CD4-positive, alpha-beta T cell treated with Interleukin-17A for 1 hour (primary cell): ENCODE data around the gene CHD9.
A peak's percentile ranks its signal among the peaks of the same experiment; 100 is the strongest.
"Not testable (repeated sequence)": the region's sequence is repeated elsewhere in the genome, so short reads cannot be mapped to it uniquely, and the experiment has no call there.

ENCODE experiments used
- DNase-seq: peaks from one replicate; pipeline ENCODE4 v3.0.0-alpha.2; 2020

CHD9 gene, protein sequence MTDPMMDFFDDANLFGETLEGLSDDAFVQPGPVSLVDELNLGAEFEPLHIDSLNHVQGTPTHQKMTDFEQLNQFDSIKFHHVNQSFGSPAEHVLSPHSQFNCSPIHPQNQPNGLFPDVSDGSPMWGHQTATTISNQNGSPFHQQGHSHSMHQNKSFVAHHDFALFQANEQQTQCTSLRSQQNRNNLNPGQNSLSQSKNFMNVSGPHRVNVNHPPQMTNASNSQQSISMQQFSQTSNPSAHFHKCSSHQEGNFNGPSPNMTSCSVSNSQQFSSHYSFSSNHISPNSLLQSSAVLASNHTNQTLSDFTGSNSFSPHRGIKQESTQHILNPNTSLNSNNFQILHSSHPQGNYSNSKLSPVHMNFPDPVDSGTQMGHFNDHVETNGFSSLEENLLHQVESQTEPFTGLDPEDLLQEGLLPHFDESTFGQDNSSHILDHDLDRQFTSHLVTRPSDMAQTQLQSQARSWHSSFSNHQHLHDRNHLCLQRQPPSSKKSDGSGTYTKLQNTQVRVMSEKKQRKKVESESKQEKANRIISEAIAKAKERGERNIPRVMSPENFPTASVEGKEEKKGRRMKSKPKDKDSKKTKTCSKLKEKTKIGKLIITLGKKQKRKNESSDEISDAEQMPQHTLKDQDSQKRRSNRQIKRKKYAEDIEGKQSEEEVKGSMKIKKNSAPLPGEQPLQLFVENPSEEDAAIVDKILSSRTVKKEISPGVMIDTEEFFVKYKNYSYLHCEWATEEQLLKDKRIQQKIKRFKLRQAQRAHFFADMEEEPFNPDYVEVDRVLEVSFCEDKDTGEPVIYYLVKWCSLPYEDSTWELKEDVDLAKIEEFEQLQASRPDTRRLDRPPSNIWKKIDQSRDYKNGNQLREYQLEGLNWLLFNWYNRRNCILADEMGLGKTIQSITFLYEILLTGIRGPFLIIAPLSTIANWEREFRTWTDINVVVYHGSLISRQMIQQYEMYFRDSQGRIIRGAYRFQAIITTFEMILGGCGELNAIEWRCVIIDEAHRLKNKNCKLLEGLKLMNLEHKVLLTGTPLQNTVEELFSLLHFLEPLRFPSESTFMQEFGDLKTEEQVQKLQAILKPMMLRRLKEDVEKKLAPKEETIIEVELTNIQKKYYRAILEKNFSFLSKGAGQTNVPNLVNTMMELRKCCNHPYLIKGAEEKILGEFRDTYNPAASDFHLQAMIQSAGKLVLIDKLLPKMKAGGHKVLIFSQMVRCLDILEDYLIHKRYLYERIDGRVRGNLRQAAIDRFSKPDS (N-terminal part only)

GRCh38 chr16:53054670-53055485 lies at the start of gene CHD9:
Gene CHD9, plus strand, starts transcription at chr16:53054991. Its CDS starts 101,099 bp downstream, at chr16:53156090.
- peak; percentile 73 for DNase-seq

DNA sequence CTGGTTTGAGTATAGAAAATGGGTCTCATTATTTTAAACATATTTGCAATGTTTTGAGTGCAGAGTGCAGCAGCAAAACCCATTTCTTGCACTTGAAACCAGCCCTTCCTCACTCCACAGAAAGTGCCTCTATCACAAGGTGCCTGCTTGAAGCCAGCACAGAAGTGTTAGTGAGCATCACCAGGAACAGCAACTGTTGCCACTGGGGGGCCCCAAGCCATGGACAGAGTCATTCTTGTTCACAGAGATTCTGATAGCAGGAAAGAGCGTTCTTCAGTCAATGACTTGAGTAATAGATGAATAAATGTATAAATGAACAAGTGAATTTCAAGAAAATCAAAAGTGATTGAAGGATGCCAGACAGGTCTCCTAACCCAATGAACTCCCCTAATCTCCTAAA lies 47.7 kb upstream of the CHD9 start:
- no peak for DNase-seq

DNA sequence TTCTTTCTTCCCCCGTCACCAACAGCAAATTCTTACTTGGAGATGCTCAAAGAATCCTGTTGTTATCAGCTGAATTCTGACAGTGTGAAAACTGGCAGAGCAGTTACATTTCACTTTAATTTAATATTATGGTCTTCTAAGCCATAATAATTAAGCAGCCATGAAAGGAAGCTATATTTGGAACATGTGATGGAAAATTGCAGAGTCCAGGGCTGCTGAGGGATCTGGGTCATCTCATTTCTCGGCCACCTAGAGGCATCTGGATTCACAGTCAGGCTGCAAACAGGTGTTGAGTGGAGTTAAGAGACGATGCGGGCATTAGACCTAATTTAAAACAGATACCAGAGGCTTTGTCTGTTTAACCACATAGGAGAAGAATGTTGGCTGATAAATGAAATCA lies 40.5 kb upstream of the CHD9 start:
- no peak for DNase-seq

GRCh38 chr16:53018834-53019416 lies 35.9 kb upstream of the CHD9 start:
- DNase-seq = no peak

DNA sequence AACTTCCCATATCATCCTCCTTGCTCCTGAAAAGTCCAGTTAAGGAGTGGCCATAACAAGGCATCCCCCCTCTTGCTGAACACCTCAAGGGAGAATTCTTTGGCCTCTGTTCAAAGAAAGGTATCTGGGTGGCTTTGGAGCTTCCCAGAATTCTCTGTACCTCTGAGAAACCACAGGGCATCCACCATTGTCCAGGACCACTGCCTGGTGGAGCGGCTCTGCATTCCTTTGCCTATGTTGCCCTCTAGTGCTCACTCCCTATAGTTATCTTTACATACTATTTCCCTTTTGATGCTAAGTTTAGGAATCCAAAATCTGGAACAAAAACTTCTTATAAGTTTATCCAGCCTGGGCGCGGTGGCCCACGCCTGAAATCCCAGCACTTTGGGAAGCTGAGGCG lies 32.4 kb upstream of the CHD9 start:
- DNase-seq = no peak

GRCh38 chr16:53024045-53024444 lies 30.7 kb upstream of the CHD9 start:
- DNase-seq = no peak

GRCh38 chr16:53029971-53030370 lies 24.8 kb upstream of the CHD9 start:
- no peak for DNase-seq

- no peak for DNase-seq
Measured at GRCh38 chr16:53031323-53031942, 23.4 kb upstream of the CHD9 start.

DNA sequence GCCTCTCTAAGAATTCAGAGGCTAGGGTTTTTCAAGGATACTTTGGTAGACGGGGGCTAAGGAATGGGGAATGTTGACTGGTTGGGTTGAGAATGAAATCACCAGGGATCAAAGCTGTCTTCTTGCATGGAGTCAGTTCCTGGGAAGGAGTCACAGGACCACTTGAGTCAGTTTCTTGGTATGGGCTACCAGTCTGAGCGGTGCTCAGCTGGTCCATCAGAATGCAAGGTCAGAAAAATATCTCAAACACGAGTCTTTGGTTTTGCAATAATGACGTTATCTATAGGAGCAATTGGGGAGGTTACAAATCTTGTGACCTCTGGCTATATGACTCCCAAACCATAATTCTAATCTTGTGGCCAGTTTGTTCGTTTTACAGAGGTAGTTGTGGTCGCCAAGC lies 20.5 kb upstream of the CHD9 start:
- no peak for DNase-seq

DNA sequence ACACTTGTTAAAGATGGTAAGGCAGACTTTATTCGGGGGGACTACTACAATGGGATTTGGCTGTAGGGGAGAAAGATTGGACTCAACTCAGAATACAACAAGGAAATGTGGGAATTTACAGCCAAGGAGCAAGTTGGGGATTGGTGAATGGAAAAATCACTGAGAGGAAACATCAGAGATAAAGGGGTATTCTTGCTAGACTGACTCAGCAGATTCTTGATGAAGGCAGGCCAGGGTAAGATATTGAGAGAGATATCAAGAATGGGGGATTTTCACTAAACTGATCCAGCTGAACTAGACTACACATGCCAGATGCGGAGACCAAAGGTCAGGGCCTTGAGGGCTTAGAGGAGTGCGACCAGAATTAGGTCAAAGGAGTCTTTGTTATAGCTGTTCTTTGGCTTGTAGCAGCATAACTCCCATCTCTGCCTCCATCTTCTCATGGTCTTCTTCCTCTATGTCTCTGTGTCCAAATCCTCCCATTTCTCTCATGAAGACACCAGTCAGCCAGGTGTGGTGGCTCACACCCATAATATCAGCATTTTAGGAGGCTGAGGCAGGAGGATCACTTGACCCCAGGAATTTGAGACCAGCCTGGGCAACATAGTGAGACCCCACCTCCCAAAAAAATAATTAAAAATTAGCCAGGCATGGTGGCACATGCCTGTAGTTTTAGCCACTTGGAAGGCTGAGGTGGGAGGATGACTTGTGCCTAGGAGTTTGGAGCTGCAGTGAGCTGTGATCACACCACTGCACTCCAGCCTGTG lies 19.4 kb upstream of the CHD9 start:
- no peak for DNase-seq

DNA sequence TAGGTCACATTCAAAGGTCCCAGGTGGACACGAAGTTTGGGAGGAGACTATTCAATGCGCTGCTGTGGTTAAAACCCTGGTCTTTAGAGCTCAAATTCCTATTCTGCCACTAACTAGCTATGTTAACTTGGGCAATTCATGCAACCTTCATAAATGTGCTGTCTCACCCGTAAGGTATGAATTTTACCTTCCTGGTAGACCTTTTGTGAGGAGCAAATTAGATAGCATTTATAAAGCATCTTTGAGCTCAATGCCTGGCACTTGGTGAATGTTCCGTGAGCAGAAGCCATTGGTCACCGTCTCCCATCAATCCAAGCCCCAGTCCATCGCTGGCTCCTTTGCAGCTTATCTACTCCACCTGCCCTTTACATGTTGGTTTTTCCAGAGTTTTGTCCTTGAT lies 18.7 kb upstream of the CHD9 start:
- no peak for DNase-seq

- not testable (repeated sequence) for DNase-seq
Measured at GRCh38 chr16:53036711-53037110, 18.1 kb upstream of the CHD9 start.

GRCh38 chr16:53040788-53041187 lies 14.0 kb upstream of the CHD9 start:
- DNase-seq = no peak

GRCh38 chr16:53041320-53042051 lies 13.3 kb upstream of the CHD9 start:
- DNase-seq = no peak

GRCh38 chr16:53042235-53042701 lies 12.5 kb upstream of the CHD9 start:
- no peak for DNase-seq

DNA sequence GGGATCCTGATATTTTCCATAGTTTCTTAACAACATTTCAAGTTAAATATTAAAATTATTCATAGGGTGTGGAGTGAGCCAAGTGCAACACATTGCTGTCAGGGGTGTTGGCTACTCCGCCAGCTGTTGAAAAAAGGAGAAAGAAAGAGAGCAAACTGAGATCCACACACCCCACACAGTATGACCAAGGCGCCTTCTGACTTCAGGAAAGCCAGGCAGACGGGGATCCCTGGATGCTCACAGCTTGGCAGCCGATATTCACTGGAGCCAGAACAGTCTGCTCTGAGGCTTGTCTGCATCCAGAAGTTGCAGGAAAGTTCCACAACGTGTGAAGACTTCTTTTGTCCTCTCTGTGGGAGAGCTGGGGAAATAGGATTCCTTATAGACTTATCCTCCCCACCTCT lies 11.4 kb upstream of the CHD9 start:
- DNase-seq = no peak

DNA sequence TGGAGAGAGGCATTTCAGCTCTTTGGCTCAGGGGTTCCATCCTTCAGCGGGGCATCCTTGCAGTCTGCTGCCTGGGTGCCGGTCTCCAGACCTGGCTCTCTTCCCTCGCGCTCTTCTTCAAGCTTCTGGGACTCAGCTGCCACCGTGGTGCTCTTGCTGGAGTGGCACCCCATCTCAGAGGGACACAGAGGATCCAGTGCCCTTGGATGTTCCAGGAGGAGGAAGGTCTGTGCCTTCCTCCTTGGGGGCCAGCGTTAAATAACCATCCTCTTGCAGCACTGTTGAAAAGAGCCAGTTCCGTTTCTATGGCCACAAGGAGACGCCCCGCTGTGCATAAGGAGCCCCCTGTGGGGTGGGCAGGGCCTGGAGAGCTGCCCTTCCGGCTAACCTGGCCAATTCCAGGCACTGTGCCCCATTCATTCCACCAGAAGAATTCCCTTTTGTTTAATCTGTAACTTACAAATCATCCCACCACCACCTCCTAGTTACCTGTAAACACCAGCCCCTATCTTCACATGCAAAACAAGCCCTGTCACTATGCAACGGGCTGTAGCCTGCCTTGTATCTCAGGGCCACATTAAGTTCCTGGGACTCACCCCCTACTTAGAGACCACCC lies 10.7 kb upstream of the CHD9 start:
- no peak for DNase-seq

DNA sequence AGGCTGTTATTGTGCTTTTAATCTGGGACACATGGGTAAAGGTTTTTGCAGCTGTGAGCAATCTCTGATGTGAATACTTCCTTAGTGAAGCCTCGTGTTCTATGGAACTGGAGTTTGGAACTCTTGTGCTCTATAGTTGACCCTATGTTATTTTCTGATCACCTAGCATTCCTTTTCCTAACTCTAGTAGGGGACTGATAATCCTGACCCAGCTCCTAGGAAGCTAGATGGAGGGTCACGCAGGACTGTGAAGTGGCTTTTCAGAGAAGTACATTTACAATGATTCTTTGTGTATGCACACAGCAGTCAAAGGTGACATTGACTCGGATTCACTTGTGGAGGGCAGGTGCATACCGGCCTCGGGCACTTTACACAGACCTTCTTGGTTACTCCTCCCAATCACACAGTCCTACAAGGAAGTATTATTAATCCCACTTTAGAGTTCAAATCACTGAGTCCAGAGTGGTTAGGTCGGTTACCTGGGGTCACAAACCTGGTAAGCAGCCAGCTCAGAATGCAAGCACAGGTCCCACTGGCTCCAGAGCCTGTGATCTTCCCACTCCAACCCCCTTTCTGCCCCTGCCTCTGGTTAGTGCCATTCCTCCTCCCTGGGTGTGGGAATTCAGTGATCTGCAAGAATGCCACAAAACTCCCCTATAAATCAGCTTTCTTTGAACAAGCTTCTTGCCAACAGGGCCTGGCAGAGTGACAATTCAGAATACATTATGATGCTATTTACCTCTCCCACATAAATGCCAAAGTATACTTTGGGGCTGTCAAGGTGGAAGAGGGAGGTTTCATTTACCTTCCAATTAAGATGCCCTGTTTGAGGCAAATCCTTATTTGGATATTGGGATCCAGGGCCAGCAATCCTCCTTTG lies 9.2 kb upstream of the CHD9 start:
- no peak for DNase-seq
